ENCODE results near the gene TMEM150B. TPM values are rescaled to one million over a fixed set of nuclear protein-coding genes. Genes with fewer than 3 reads are reported as not detected.

The TMEM150B gene
- total and polyA plus RNA-seq, 9 of the 15 experiments (the other 6 are each of a cell fraction or from before 2014, with no cell fraction given), result 0.47 to 1.3 (median 0.74) TPM; not detected in 2

GRCh38 chr19:55283548-55284377, 41.4 kb downstream of the TMEM150B start, which contains the start of gene BRSK1 (continued):
- TF ChIP-seq GTF2B (IDR thresholded peaks at IDR 0.05; ENCODE audit: extremely low read depth, insufficient read length) (no peak), MXD1 (CRISPR knock-in tag; IDR thresholded peaks at IDR 0.05; ENCODE audit: borderline replicate concordance, poor library complexity, severe bottlenecking) (no peak), NR4A1 (CRISPR knock-in tag; IDR thresholded peaks at IDR 0.05) (no peak), NR4A1 (tag; IDR thresholded peaks at IDR 0.05) (no peak), GABPA (tag; conservative IDR thresholded peaks at IDR 0.05; ENCODE audit: low read depth) (0 out of 2 replicates have a peak, but pooled peaks have one; percentile 12), TEAD1 (CRISPR knock-in tag; IDR thresholded peaks at IDR 0.05) (no peak), ZNF121 (CRISPR knock-in tag; conservative IDR thresholded peaks at IDR 0.05) (no peak), RCOR1 (IDR thresholded peaks at IDR 0.05; ENCODE audit: borderline replicate concordance in 1 of 2, low read depth in 2 of 2, low read length in 2 of 2) (peak in 1 of 2 experiments; percentile 55; a peak in 2 of 4 replicates), ZNF707 (CRISPR knock-in tag; conservative IDR thresholded peaks at IDR 0.05) (no peak), DPF2 (IDR thresholded peaks at IDR 0.05) (no peak), NUFIP1 (IDR thresholded peaks at IDR 0.05; ENCODE audit: partially characterized antibody) (no peak), ZBTB5 (IDR thresholded peaks at IDR 0.05) (peak; percentile 48; the same call in 1 of the 2 replicates), TAF1 (IDR thresholded peaks at IDR 0.05; ENCODE audit: control insufficient read depth, extremely low read depth, insufficient read depth, low read length, severe bottlenecking) (no peak), NR2C1 (IDR thresholded peaks at IDR 0.05) (no peak), NR2C1 (tag; IDR thresholded peaks at IDR 0.05) (no peak), ATF2 (CRISPR knock-in tag; IDR thresholded peaks at IDR 0.05) (no peak), CBX5 (IDR thresholded peaks at IDR 0.05; ENCODE audit: borderline replicate concordance, low read depth) (no peak), OTX1 (CRISPR knock-in tag; IDR thresholded peaks at IDR 0.05) (peak; percentile 40; the same call in 1 of the 2 replicates), TFE3 (CRISPR knock-in tag; IDR thresholded peaks at IDR 0.05) (no peak), SRSF9 (IDR thresholded peaks at IDR 0.05; ENCODE audit: borderline replicate concordance, low read depth, low read length) (no peak), HMG20A (CRISPR knock-in tag; conservative IDR thresholded peaks at IDR 0.05) (no peak), ZNF316 (IDR thresholded peaks at IDR 0.05) (0 out of 2 replicates have a peak, but pooled peaks have one; percentile 14)

Measured in K562 (cell line).